HG02970 (cell line): ENCODE measurements around the gene PLAGL1.

Experiments used
- ATAC-seq: cut with Tn5 transposase; IDR thresholded peaks from one replicate; pipeline ENCODE4 v1.9.1; 2021; ENCODE audit warnings: mild to moderate bottlenecking, moderate library complexity, moderate number of reproducible peaks; ENCODE audit not compliant: unreplicated experiment, low FRiP score

Gene PLAGL1

DNA sequence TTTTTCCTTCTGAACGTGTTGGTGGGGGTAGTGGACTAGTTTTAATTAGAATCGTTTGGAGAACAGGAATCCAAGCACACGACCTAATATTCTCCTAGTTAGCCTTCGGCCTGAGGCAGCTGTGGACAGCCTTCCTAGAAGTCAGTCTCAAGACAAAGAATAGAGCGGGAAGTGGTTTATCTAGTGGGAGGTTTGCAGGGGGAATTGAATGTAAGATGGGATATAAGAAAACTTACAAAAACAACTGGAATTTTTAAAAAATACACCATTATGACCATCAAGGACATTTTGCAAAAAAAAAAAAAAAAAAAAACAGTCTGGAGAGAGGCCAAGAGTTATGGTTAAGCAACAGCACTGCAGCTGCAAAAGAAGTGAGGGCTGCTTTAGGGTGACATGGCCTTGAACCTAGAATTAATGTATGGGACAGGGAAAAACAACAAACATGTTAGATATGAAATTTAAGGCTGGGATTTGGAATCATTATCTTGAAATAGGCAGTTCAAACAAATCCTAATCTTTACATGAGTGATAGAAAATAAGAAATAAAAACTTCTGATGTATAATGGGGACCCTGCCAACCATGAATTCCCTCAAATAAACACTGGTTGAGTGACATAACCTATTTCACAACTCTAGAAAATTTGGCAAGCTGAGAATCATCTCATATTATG is 40.2 kb downstream of the PLAGL1 start:
- ATAC-seq: no peak

GRCh38 chr6:143966312-143966711 is 41.7 kb downstream of the PLAGL1 start:
- no peak for ATAC-seq

DNA sequence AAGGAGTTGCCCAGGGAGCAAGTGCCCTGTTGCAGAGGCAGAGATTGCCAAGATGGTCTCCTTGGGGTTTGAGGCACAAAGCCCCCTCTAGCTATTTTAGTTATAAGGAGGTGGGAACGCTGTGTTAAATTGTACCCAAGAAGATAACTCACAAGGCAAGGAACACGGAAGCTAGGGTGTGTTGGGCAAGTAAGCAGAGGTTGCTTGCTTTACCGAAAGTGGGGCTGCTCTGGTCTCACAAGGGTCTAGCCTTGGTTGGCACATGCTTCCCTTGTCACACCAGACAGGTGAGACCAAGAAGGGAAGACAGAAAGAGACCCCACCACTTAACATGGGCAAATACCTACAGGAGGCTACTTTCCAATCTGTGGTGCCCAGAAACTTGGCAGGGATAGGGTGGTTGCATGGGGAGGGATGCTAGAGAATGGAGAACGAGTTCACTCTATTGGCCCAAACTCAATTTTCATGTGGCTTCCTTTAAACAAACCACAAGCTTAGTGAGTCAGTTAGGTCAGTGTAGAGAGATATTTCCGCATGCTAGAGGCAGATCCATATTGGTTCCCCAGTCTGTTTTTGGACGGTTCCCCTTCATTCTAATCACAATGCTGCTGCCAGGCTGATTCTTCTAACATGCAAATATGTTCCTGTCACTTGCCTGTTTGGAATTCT is 42.4 kb downstream of the PLAGL1 start:
- ATAC-seq: no peak

- ATAC-seq: no peak
Measured at GRCh38 chr6:143964674-143965081, 43.4 kb downstream of the PLAGL1 start.

DNA sequence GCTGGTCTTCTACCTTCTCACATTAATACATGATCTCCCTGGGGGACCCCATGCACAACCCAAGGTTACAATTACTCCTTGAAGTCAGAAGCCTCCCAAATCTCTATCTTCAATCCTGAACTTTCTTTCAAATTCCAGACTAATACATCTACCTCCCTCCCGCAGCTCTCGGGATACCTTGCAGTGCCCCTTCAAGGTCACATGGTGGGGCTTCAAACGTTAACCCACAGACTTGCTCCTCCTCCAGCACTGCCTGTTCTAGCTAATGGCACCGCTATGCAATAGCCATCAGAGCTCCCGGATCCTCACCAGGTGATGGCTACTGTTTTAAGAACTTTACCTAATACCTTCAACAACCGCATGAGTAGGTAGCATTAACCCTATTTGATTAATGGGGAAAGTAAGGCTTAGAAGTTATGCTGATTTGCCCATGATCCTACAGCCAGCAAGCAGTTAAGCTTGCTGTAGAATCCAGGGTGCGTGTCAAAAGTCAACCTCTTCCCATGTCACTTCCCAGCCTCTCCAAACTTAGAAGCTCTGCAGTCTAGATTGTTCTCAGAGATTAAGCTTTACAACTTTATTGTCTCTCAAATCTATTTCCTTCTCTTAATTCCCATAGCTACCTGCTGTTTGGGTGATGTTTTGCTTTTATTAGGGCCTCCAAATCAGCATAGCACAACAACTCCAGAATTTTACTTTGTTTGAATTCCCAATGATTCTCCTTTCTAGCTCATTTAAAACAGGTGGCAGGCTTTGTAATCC is 44.7 kb downstream of the PLAGL1 start:
- no peak for ATAC-seq

GRCh38 chr6:143961886-143962878 is 45.9 kb downstream of the PLAGL1 start:
- no peak for ATAC-seq

- no peak for ATAC-seq
Measured at GRCh38 chr6:143961066-143961465, 47.0 kb downstream of the PLAGL1 start.

DNA sequence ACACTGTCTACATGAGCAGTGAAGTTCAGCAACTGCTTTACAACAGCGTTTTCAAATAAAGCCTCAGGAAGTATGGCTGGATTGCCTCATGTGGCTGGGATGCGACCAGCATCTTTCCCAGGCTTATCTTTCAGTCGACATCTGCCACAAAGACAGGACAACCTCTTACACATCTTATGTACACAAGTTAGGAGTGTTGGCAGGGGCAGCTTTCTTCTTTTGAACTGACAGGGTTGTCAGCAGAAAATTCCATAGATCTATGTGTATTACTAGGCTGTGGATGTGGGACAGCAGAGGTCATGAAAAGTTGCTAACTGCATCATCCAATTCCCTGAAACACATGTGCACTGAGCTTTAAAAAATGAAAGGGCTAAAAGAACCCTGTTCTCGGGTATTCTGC is 48.1 kb downstream of the PLAGL1 start:
- ATAC-seq: no peak

- ATAC-seq: no peak
Measured at GRCh38 chr6:143958839-143959399, 49.1 kb downstream of the PLAGL1 start.

- no peak for ATAC-seq
Measured at GRCh38 chr6:143957679-143958274, 50.3 kb downstream of the PLAGL1 start.

GRCh38 chr6:143955971-143956370 is 52.1 kb downstream of the PLAGL1 start:
- ATAC-seq: no peak

GRCh38 chr6:143953922-143954321 is 54.1 kb downstream of the PLAGL1 start:
- no peak for ATAC-seq

GRCh38 chr6:143952947-143953701 is 54.9 kb downstream of the PLAGL1 start:
- no peak for ATAC-seq

DNA sequence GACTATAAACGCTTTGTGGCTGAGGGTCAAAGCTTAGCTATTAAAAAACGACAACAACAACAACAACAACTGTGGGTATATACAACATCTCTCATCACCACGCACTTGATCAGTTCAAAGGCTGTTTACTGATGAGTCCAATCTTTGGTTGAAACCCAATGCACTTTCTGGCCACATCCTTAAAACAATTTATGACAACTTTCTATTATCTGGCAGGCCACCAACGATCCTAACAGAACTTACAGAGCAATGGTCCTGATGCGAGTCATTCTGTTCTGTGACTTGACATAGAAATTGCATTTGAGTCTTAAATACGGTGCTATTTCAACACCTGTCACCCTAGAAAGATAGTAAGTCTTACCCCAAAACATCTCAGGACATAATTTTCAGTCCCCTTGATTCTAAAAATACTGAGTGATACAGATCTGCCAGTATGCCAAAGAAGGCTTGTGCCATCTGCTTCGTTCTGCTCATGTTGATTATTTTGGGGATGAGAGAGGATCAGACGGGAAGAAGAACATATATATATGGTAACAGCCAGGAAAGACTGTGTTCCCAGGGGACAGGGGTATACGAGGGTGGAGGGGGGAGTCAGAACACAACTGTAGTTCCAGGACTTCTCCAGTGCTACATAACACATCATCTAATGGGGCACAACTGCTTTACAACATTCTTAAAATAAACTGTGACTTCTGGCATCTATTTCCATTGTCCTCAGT is 55.8 kb downstream of the PLAGL1 start:
- no peak for ATAC-seq

DNA sequence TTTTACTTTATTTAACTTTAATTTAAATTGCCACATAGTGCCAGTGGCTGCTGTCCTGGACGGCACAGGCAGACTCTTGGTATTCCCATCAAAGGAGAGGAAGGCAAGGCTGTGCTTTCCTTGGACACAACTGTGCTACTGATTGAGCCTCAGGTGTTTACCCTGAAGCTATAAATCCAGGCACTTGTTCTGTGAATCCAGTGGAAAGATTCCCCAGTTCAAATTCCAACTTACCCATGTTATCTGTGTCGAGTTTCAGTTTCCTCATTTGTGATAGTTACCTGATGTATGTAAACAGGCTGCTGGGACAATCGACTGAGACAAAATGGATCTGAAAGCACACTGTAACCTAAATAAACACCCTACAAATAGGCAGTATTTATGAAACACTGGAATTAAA is 57.2 kb downstream of the PLAGL1 start:
- ATAC-seq: no peak

DNA sequence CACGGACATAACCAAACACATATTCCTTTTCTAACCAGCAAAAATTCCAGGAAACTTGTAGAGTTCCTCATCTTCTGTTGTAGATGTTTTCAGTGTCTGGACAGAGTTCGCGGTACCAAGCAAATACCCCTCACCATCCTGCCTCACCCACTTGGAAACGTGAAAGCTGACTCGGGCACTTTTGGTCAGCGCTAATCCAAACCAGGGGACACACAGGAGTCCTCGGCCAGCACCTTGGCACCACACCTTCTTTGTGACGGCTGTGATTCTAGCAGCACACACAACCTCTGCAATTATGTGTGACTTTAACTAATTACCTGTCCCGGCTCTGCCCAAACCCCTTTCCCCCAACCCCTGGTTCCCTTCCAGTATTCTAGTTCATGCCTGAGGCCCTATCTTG is 58.1 kb downstream of the PLAGL1 start:
- no peak for ATAC-seq

DNA sequence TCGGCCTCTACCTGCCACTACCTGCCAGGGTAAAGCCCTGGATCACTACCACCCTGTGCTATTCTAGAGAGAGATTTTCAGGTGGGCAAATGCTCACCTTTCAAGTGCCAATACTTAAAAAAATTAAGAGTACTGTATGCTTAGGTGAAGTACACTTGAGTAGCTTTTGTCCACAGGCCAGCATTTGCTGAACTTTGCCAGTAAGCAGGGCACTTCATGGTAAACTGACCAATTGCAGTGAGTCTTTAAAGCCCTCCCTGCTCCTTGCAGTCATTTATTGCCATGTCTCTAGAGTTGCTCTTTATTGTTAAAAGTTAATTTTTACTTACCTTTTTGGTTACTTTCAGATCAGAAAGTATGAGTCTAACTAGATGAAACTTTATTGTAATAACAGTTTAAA is 58.5 kb downstream of the PLAGL1 start:
- no peak for ATAC-seq

GRCh38 chr6:143948208-143948607 is 59.9 kb downstream of the PLAGL1 start:
- ATAC-seq: no peak
